Left lung (tissue), 10 donors: ENCODE measurements around the gene ZNF701. TPM values are rescaled to one million over a fixed set of nuclear protein-coding genes. Genes with fewer than 3 reads are reported as not detected.
"Not testable (repeated sequence)": the region's sequence is repeated elsewhere in the genome, so short reads cannot be mapped to it uniquely, and the experiment has no call there.

Experiments used
- ATAC-seq: fragments of 200-7000 bp; cut with Tn5 transposase; one replicate; pipeline ENCODE4 v1.9.1; 2020; ENCODE audit warnings: moderate library complexity
- DNase-seq, 4 donors: peaks; one replicate each; pipeline ENCODE4 v3.0.0-alpha.2; 2013 to 2020
- H3K27ac ChIP-seq, 2 donors: fragments of 200-600 bp; sonication (generic) in 1 of 2; one replicate each; pipeline versions ENCODE4 v1.5.0 to v1.8.0; 2020 to 2021
- H3K27me3 ChIP-seq, 2 donors: fragments of 200-600 bp; sonication (generic) in 1 of 2; one replicate each; pipeline versions ENCODE4 v1.5.0 to v1.8.0; 2020 to 2021
- H3K36me3 ChIP-seq, 2 donors: fragments of 200-600 bp; sonication (generic) in 1 of 2; one replicate each; pipeline versions ENCODE4 v1.5.0 to v1.8.0; 2020 to 2021
- H3K4me1 ChIP-seq, 2 donors: fragments of 200-600 bp; one replicate each; pipeline ENCODE4 v1.8.0; 2021
- H3K4me3 ChIP-seq, 2 donors: fragments of 200-600 bp; sonication (generic) in 1 of 2; one replicate each; pipeline versions ENCODE4 v1.5.0 to v1.8.0; 2020 to 2021; ENCODE audit warnings: mild to moderate bottlenecking in 1 of 2
- H3K9me3 ChIP-seq, 2 donors: fragments of 200-600 bp; sonication (generic) in 1 of 2; one replicate each; pipeline versions ENCODE4 v1.5.0 to v1.8.0; 2020 to 2021
- intact Hi-C, 2 donors: fragments of 100-400 bp; cut with DNase I; formaldehyde crosslinking; loops; one replicate each; pipeline versions ENCODE4 v1.11.2 to v1.14.2; 2022
- polyA plus RNA-seq, 6 donors: library from polyadenylated mRNA; unstranded; fragments of 120-200 nt; gene quantifications; one replicate each; pipeline ENCODE4 v1.2.1, GENCODE V29; 2013; ENCODE audit not compliant: insufficient read length in 6 of 6
- total RNA-seq, 2 donors: library from RNA; stranded (reverse); fragmentation: NEBNext Ultra II Directional; extraction: Animal tissue kit (Norgen Biotek cat#: 25700); gene quantifications; one replicate each; pipeline ENCODE4 v1.2.1, GENCODE V29; 2021
- TF ChIP-seq, protein P1 (sequence below), 2 donors: fragments of 200-600 bp; sonication (generic) in 1 of 2; IDR thresholded peaks; one replicate each; pipeline versions ENCODE4 v1.5.0 to v1.8.0; 2021; ENCODE audit warnings: antibody characterized with exemption in 2 of 2
- donor health status: DM: no; HTN: yes; CAD: no.
- donor health status: DM: no; HTN: no; CAD: no.

ZNF701 gene
- total and polyA plus RNA-seq, 8 donors, result 18.1 to 22.3 (median 20.5) TPM

DNA sequence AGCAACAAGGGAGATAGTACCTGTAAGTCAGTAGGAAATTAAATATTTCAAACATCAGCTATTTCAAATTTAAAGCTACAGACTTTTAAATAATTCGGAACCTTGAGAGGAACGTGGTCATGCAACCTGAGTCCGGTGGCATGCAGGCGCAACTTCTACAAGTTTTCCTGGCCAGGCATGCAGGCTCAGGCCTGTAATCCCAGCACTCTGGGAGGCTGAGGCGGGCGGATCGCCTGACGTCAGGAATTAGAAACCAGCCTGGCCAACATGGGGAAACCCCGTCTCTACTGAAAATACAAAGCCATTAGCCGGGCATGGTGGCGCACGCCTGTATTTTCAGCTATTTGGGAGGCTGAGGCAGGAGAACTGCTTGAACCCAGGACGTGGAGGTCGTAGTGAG is 2.2 kb upstream of the ZNF701 start:
- DNase-seq, result no peak
- no peak overlapping the region for H3K4me3 ChIP-seq
- H3K36me3 ChIP-seq, result peaks cover 0 to 33% of the 10 kb centered on the region in 2 donors
- intact Hi-C loops, result no loop called here
- ATAC-seq, result no peak
- H3K27me3 ChIP-seq, result no peaks in the 10 kb centered on the region
- H3K27ac ChIP-seq, result no peak overlapping the region
- H3K4me1 ChIP-seq, result peaks cover 0 to 20% of the 10 kb centered on the region in 2 donors
- peaks cover 0 to 64% of the 10 kb centered on the region in 2 donors for H3K9me3 ChIP-seq
- TF ChIP-seq, protein P1, sequence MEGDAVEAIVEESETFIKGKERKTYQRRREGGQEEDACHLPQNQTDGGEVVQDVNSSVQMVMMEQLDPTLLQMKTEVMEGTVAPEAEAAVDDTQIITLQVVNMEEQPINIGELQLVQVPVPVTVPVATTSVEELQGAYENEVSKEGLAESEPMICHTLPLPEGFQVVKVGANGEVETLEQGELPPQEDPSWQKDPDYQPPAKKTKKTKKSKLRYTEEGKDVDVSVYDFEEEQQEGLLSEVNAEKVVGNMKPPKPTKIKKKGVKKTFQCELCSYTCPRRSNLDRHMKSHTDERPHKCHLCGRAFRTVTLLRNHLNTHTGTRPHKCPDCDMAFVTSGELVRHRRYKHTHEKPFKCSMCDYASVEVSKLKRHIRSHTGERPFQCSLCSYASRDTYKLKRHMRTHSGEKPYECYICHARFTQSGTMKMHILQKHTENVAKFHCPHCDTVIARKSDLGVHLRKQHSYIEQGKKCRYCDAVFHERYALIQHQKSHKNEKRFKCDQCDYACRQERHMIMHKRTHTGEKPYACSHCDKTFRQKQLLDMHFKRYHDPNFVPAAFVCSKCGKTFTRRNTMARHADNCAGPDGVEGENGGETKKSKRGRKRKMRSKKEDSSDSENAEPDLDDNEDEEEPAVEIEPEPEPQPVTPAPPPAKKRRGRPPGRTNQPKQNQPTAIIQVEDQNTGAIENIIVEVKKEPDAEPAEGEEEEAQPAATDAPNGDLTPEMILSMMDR (IDR thresholded peaks at IDR 0.05), result no peak

- H3K27ac ChIP-seq, result peak overlapping the region; percentile 85 to 87
- H3K4me1 ChIP-seq, result peaks cover 0 to 20% of the 10 kb centered on the region in 2 donors
- H3K36me3 ChIP-seq, result peaks cover 0 to 33% of the 10 kb centered on the region in 2 donors
- intact Hi-C loops, H3K27me3 ChIP-seq: not testable (repeated sequence)
- peak in 3 of 4 donors; percentile 48 to 81 (median 54) for DNase-seq
- peak overlapping the region; percentile 57 to 72 for H3K4me3 ChIP-seq
- peaks cover 0 to 49% of the 10 kb centered on the region in 2 donors for H3K9me3 ChIP-seq
- peak; percentile 40 for ATAC-seq
Observed at GRCh38 chr19:52569638-52569999, 468 bp upstream of the ZNF701 start.

DNA sequence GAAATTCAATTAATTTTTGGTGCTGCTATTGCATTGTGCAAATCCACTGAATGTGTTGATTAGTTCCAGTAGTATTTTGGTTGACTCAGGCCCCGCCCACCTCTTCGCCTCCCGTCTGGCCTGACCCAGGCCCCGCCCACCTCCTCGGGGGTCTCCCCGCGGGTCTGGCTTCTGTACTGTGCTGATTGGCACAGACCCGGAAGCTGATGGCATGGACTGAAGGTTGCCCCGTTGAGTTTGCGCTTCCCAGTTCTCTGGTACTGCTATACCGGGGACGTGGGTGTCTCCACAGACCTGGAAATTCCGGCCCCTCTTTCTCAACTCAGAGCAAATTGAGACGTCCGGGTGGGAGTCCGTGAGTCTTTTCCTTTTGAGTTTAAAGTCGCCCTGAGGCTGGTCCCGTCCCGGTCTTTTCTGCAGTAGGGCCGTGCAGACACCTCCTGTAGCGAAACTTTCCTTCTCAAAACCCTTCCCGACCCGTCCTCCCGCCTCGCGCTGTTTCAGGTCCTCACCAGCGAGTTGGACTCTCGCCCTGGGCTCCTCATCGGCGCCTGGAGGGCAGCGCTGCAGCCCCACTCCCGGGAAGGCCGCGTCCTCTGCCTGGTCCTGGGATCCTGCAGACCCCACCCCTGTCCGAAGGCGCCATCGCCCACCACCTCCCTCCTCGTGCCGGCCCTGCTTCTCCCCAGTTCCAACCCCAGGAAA is 14.8 kb downstream of the ZNF701 start:
- TF ChIP-seq, protein P1 (IDR thresholded peaks at IDR 0.05), result no peak
- peak overlapping the region in 1 of 2 donors; percentile 20 for H3K4me3 ChIP-seq
- peak in 3 of 4 donors; percentile 28 to 57 (median 41) for DNase-seq
- H3K4me1 ChIP-seq, result no peaks in the 10 kb centered on the region
- peaks cover 0 to 84% of the 10 kb centered on the region in 2 donors for H3K9me3 ChIP-seq
- H3K36me3 ChIP-seq, result peaks cover 0 to 79% of the 10 kb centered on the region in 2 donors
- H3K27ac ChIP-seq, result peak overlapping the region in 1 of 2 donors; percentile 19
- peak; percentile 87 for ATAC-seq
- intact Hi-C loops, result no loop called here
- H3K27me3 ChIP-seq, result no peaks in the 10 kb centered on the region

DNA sequence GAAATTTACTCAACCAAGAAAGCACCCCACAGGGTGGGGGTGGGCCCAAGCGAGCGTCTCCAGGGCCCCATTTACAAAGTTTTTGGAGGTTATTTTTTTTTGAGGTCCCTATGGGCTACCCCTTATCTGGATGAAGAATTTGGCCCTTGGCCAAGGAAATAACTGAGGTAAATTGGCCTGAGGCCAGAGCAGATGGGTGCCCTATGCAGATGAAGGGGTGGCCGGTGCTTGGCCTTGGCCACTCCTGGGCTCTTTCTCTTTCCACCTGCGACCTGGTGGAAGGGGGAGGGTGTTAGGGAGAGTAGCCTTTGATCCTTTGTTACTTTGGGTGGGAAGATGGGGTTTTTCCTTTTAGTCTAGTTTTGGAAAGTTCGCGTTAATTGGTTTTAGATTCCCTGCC is 15.5 kb downstream of the ZNF701 start:
- intact Hi-C loops, result no loop called here
- peaks cover 0 to 76% of the 10 kb centered on the region in 2 donors for H3K9me3 ChIP-seq
- peak; percentile 31 for ATAC-seq
- TF ChIP-seq, protein P1 (IDR thresholded peaks at IDR 0.05), result no peak
- no peaks in the 10 kb centered on the region for H3K4me1 ChIP-seq
- H3K27ac ChIP-seq, result no peak overlapping the region
- no peak for DNase-seq
- no peaks in the 10 kb centered on the region for H3K27me3 ChIP-seq
- no peak overlapping the region for H3K4me3 ChIP-seq
- H3K36me3 ChIP-seq, result peaks cover 0 to 78% of the 10 kb centered on the region in 2 donors

DNA sequence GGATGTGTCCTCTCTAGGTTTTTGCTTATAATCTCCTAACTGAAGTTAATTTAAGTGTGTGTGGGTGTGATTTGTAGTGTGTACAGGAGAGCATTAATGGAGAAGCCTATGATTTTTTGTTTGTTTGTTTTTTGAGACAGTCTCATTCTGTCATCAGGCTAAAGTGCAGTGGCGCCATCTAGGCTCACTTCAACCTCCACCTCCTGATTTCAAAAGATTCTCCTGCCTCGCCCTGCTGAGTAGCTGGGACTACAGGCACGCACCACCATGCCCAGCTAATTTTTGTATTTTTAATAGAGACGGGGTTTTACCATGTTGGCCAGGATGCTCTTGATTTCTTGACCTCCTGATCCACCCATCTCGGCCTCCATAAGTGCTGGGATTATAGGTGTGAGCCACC is 20.6 kb downstream of the ZNF701 start:
- DNase-seq, result no peak

More for the DNA sequence above, 20.6 kb downstream of the ZNF701 start:
- no peaks in the 10 kb centered on the region for H3K27me3 ChIP-seq
- TF ChIP-seq, protein P1 (IDR thresholded peaks at IDR 0.05), result no peak
- H3K36me3 ChIP-seq, result peaks cover 0 to 62% of the 10 kb centered on the region in 2 donors
- H3K4me1 ChIP-seq, result no peaks in the 10 kb centered on the region
- no peak overlapping the region for H3K4me3 ChIP-seq
- ATAC-seq, result no peak
- peaks cover 0 to 40% of the 10 kb centered on the region in 2 donors for H3K9me3 ChIP-seq
- H3K27ac ChIP-seq, result no peak overlapping the region
- intact Hi-C loops, result no loop called here
